Smooth muscle cell (in vitro differentiated cells): ENCODE data around the gene RAB5B. TPM values are rescaled to one million over a fixed set of nuclear protein-coding genes. Genes with fewer than 3 reads are reported as not detected.

Experiments used
- DNase-seq: peaks from one replicate; lab custom pipeline; 2025; ENCODE audit not compliant: unreplicated experiment; lab: John Stamatoyannopoulos, UW
- H2AFZ ChIP-seq: fragments of 200-600 bp; sonication (generic); 2 replicates; pipeline ENCODE4 v1.6.0; 2016; ENCODE audit warnings: antibody characterized with exemption, low read depth, mild to moderate bottlenecking
- H3F3A ChIP-seq: fragments of 200-600 bp; sonication (generic); 2 replicates; pipeline ENCODE4 v1.6.0; 2017; ENCODE audit warnings: antibody characterized with exemption, low read depth
- H3K27ac ChIP-seq: fragments of 200-600 bp; sonication (generic); 2 replicates; pipeline ENCODE4 v1.5.1; 2016; ENCODE audit warnings: low read depth, mild to moderate bottlenecking
- H3K27me3 ChIP-seq: fragments of 200-600 bp; sonication (generic); 2 replicates; pipeline ENCODE4 v1.6.1; 2016; ENCODE audit warnings: low read depth, mild to moderate bottlenecking
- H3K36me3 ChIP-seq: fragments of 200-600 bp; sonication (generic); 2 replicates; pipeline ENCODE4 v1.5.1; 2016; ENCODE audit warnings: low read depth
- H3K4me1 ChIP-seq: fragments of 200-600 bp; sonication (generic); 2 replicates; pipeline ENCODE4 v1.5.1; 2016; ENCODE audit warnings: low read depth
- H3K4me2 ChIP-seq: fragments of 200-600 bp; sonication (generic); 2 replicates; pipeline ENCODE4 v1.6.0; 2016; ENCODE audit warnings: mild to moderate bottlenecking
- H3K4me3 ChIP-seq: fragments of 200-600 bp; sonication (generic); 2 replicates; pipeline ENCODE4 v1.5.1; 2016; ENCODE audit warnings: mild to moderate bottlenecking
- H3K79me2 ChIP-seq: fragments of 200-600 bp; sonication (generic); 2 replicates; pipeline ENCODE4 v1.6.0; 2016; ENCODE audit warnings: low read depth, mild to moderate bottlenecking
- H3K9ac ChIP-seq: fragments of 200-600 bp; sonication (generic); 2 replicates; pipeline ENCODE4 v1.6.0; 2016; ENCODE audit warnings: low read depth
- H3K9me3 ChIP-seq: fragments of 200-600 bp; sonication (generic); replicated peaks from 2 replicates; pipeline ENCODE4 v1.5.1; 2016; ENCODE audit warnings: low read depth
- H4K20me1 ChIP-seq: fragments of 200-600 bp; sonication (generic); 2 replicates; pipeline ENCODE4 v1.6.0; 2016; ENCODE audit warnings: low read depth
- WGBS: methylation state at CpG from one replicate; pipeline ENCODE4 v1.1.7; 2016; ENCODE audit warnings: low lambda C conversion rate; 5-methylcytosine and 5-hydroxymethylcytosine counted together
- polyA plus RNA-seq: library from polyadenylated mRNA; unstranded; fragments of >200 nt; fragmentation: Nextera tagmentation; extraction: Ambion mirVana; gene quantifications from 2 replicates; pipeline ENCODE4 v1.2.1, GENCODE V29; 2016
- total RNA-seq: library from RNA; depleted of rRNA; stranded (reverse); fragments of >200 nt; gene quantifications from 2 replicates; pipeline ENCODE4 v1.2.3, GENCODE V29; 2014
- TF ChIP-seq, protein P1 (sequence below): fragments of 200-600 bp; sonication (generic); IDR thresholded peaks from 2 replicates; pipeline ENCODE4 v1.5.1; 2017; ENCODE audit warnings: borderline replicate concordance, mild to moderate bottlenecking, antibody characterized with exemption; ENCODE audit not compliant: insufficient read depth, poor library complexity, severe bottlenecking

The RAB5B gene
- total and polyA plus RNA-seq, 2 experiments from 2014 or later: 77.2 to 81.9 TPM

DNA sequence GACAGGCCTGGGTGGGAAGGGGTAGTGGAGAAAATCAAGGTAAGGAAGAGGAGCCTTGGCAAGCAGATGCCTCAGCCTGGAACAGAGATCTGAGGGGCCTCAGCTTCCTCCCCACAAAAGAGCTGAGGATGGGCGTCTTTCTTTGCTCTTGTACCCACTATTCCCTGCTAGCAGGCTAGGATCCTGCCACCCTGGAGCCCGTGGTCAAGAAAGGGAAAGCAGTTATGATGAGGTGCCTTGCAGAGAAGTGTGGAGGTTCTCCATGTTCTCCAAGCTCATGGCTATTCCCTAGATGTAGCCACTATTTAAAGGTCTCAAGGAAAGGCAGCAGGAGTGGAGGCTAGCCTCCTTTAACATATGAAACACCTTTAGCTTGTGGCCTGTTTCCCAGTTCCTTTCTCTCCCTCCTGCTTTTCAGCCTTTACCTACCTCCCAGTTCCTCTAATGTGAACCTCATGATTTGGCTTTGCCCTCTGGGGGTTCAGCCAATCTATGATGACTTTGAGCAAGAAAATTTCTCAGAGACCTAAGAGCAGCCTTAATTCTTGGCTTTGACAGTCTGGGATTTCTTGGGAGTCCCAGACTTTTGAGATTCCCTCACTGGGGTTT, 48.1 kb downstream of the RAB5B start:
- TF ChIP-seq, protein P1, sequence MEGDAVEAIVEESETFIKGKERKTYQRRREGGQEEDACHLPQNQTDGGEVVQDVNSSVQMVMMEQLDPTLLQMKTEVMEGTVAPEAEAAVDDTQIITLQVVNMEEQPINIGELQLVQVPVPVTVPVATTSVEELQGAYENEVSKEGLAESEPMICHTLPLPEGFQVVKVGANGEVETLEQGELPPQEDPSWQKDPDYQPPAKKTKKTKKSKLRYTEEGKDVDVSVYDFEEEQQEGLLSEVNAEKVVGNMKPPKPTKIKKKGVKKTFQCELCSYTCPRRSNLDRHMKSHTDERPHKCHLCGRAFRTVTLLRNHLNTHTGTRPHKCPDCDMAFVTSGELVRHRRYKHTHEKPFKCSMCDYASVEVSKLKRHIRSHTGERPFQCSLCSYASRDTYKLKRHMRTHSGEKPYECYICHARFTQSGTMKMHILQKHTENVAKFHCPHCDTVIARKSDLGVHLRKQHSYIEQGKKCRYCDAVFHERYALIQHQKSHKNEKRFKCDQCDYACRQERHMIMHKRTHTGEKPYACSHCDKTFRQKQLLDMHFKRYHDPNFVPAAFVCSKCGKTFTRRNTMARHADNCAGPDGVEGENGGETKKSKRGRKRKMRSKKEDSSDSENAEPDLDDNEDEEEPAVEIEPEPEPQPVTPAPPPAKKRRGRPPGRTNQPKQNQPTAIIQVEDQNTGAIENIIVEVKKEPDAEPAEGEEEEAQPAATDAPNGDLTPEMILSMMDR: no peak
- Histone ChIP-seq H2AFZ (no peak overlapping the region), H3K27ac (peak overlapping the region; percentile 69), H4K20me1 (no peaks in the 10 kb centered on the region), H3K36me3 (no peaks in the 10 kb centered on the region), H3K4me2 (peak overlapping the region; percentile 86), H3K27me3 (no peaks in the 10 kb centered on the region), H3F3A (peaks cover 8% of the 10 kb centered on the region), H3K4me1 (peaks cover 24% of the 10 kb centered on the region), H3K79me2 (peaks cover 19% of the 10 kb centered on the region), H3K4me3 (peak overlapping the region; percentile 50), H3K9me3 (no peaks in the 10 kb centered on the region), H3K9ac (peak overlapping the region; percentile 28)
- DNase-seq: no peak
- WGBS: 72% methylated on average over 2 of the region's 2 CpGs

DNA sequence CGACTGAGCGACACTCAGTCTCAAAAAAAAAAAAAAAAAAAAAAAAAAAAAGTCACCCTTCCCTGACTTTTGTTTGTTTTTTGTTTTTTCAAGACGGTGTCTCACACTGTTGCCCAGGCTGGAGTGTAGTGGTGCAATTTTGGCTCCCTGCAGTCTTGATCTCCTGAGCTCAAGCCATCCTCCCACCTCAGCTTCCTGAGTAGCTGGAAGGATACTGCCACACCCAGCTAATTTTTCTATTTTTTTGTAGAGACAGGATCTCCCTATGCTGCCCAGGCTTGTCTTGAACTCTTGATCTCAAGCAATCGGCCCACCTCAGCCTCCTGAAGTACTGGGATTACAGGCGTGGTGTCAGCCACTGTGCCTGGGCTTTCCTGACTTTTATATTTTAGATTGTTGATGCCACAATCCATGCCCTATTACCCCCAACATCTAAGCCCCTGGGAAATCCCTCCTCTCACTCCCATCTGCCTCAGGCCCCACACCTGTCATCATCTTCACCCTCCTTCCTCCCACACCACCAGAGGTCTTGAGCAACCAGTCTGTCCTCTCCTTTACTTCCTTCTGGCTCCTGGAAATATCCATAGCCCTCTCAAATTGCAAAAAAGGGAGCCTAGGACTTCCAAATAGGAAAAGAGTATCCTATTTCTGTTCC, 54.8 kb downstream of the RAB5B start:
- no peaks in the 10 kb centered on the region for H3K9me3 ChIP-seq
- no peaks in the 10 kb centered on the region for H3K27me3 ChIP-seq
- H2AFZ ChIP-seq: no peak overlapping the region
- peaks cover 3% of the 10 kb centered on the region for H3K36me3 ChIP-seq
- peak overlapping the region; percentile 66 for H3K27ac ChIP-seq
- DNase-seq: no peak
- no peak overlapping the region for H3K4me3 ChIP-seq
- H3K79me2 ChIP-seq: peaks cover 2% of the 10 kb centered on the region
- H3K4me1 ChIP-seq: peaks cover 4% of the 10 kb centered on the region
- TF ChIP-seq, protein P1: no peak
- WGBS: 91% methylated on average over 4 of the region's 5 CpGs
- peak overlapping the region; percentile 47 for H3K4me2 ChIP-seq
- H3K9ac ChIP-seq: no peak overlapping the region
- H3F3A ChIP-seq: peaks cover 9% of the 10 kb centered on the region
- no peaks in the 10 kb centered on the region for H4K20me1 ChIP-seq

DNA sequence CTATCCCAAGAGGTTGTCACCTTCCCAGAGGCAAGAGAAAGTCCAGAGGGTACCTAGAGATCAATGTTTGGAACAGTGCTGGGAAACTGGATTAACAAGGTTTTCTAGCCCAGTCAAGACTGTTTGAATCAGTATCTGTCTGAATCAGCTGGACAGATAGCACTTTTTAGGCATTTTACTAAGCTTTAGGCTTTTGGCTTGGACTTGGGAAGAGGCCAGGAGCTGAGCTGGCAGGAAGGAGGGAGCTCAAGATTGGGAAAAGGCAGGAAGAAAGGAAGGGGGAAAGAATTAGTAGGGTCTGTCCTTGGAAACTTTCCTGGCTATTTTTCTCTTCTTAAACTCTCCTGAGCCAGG, 55.3 kb downstream of the RAB5B start:
- H3F3A ChIP-seq: peaks cover 9% of the 10 kb centered on the region
- H3K27ac ChIP-seq: peak overlapping the region; percentile 66
- no peak overlapping the region for H3K4me3 ChIP-seq
- TF ChIP-seq, protein P1: no peak
- H3K79me2 ChIP-seq: no peaks in the 10 kb centered on the region
- no peak overlapping the region for H3K9ac ChIP-seq
- H4K20me1 ChIP-seq: no peaks in the 10 kb centered on the region
- H3K4me2 ChIP-seq: peak overlapping the region; percentile 47
- H2AFZ ChIP-seq: no peak overlapping the region
- H3K36me3 ChIP-seq: peaks cover 3% of the 10 kb centered on the region
- no peaks in the 10 kb centered on the region for H3K9me3 ChIP-seq
- H3K4me1 ChIP-seq: peaks cover 4% of the 10 kb centered on the region
- DNase-seq: no peak
- no peaks in the 10 kb centered on the region for H3K27me3 ChIP-seq
